ENCODE data around the gene GMPS. TPM values are rescaled to one million over a fixed set of nuclear protein-coding genes. Genes with fewer than 3 reads are reported as not detected.

GMPS gene
- total and polyA plus RNA-seq, 9 of the 15 experiments (the other 6 are each of a cell fraction or from before 2014, with no cell fraction given) = 73.7 to 282 (median 156) TPM

DNA sequence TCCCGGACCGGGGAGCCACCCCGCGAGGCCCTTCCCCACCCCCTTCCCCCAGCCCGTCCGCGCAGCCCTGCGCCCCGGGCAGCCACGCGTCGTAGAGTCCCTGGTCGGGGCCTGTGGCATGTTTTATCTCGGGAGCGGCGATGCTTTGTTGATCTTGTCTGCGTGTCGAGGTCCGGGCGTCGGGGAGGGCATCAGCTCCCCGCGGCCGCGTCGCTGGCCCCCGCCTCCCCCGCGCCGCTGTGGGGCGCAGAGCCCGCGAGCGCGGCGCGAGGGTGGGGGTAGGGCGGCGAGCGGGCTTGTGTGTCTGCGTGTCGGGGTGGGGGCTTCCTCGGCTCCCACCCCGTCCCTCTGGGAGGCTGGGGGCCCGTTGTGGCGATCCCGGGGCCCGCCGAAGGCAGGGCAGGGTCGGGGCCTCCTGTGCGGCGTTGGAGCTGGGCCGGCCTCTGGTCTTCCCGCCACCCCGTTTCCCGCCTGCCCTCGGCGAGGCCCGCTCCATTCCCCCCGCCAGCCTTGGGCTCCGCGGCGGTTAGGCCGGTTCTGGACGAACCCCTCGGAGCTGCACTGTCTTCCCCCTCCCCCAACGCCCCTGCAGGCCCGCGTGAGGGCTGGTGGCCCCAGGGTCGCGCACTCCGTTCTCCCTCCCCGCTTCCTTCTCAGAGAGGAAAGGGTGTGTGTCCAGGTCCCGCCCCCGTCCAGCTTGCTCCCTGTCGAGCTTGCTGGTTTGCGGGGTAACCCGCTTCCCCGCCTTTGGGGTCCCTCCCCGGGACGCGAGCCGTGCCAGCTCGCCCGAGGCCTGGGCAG, 695 bp downstream of the GMPS start (continued):
- TF ChIP-seq PURB (CRISPR knock-in tag; IDR thresholded peaks at IDR 0.05; ENCODE audit: low read depth) (no peak), SMARCE1 (IDR thresholded peaks at IDR 0.05) (0 out of 2 replicates have a peak, but pooled peaks have one; percentile 32), TAL1 (IDR thresholded peaks at IDR 0.05) (no peak), NCOA1 (IDR thresholded peaks at IDR 0.05; ENCODE audit: low read depth) (no peak), THRAP3 (IDR thresholded peaks at IDR 0.05; ENCODE audit: borderline replicate concordance) (no peak), FIP1L1 (IDR thresholded peaks at IDR 0.05; ENCODE audit: low read depth, low read length, poor library complexity, severe bottlenecking) (no peak), POLR2A (conservative IDR thresholded peaks at IDR 0.05) (peak; percentile 20), ZC3H4 (CRISPR knock-in tag; IDR thresholded peaks at IDR 0.05; ENCODE audit: borderline replicate concordance) (peak; percentile 41; the same call in 1 of the 2 replicates), AFF1 (IDR thresholded peaks at IDR 0.05; ENCODE audit: low read depth in 1 of 2, partially characterized antibody in 2 of 2) (peak in 1 of 2 experiments; percentile 16), SRF (CRISPR knock-in tag; IDR thresholded peaks at IDR 0.05) (no peak), KLF16 (IDR thresholded peaks at IDR 0.05) (no peak)
- TF ChIP-seq, protein P1, sequence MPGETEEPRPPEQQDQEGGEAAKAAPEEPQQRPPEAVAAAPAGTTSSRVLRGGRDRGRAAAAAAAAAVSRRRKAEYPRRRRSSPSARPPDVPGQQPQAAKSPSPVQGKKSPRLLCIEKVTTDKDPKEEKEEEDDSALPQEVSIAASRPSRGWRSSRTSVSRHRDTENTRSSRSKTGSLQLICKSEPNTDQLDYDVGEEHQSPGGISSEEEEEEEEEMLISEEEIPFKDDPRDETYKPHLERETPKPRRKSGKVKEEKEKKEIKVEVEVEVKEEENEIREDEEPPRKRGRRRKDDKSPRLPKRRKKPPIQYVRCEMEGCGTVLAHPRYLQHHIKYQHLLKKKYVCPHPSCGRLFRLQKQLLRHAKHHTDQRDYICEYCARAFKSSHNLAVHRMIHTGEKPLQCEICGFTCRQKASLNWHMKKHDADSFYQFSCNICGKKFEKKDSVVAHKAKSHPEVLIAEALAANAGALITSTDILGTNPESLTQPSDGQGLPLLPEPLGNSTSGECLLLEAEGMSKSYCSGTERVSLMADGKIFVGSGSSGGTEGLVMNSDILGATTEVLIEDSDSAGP (CRISPR knock-in tag; IDR thresholded peaks at IDR 0.05) = no peak

Measured in K562 (cell line).